GM21367 (cell line): Measurements from ENCODE around the gene GLRX.
"Not testable (repeated sequence)": the region's sequence is repeated elsewhere in the genome, so short reads cannot be mapped to it uniquely, and the experiment has no call there.

Experiments used
- ATAC-seq: cut with Tn5 transposase; IDR thresholded peaks from one replicate; pipeline ENCODE4 v1.9.1; 2021; ENCODE audit not compliant: unreplicated experiment

The GLRX gene

DNA sequence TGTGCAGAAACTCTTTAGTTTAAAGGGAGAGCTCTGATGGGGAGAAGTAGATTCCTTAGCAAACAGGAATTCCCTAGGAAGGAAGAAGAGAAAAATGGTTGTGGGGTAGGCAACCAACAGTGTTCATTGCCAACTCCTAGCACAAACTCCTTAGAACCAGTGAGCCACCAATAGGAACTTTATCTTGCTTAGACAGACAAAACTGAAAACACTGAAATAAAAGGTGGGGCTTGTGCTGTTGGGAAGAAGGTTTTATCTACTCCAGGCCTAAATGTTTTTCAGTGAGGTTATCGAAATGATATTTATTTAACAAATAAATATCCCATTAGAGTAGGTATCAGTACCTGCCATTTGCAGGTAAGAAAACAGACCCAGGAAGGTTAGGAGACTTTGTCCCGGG lies 7.7 kb upstream of the GLRX start:
- no peak for ATAC-seq

DNA sequence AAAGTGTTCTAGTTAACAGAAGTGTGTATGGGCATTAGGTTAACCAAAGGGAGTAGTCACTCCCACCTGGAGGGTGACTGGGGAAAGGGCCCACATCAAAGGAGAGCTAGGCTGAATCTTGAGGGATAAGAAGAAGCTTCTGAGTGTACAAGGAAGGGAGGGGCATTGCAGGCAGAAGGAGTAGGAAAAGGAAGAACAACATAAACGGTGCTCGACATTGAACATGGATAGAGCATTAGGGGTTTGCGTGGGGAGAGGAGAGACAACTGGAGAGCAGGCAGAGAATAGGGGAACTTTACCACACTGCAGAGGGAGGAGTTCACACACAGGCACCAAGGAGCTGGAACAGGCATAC lies 5.3 kb upstream of the GLRX start:
- ATAC-seq, result no peak

DNA sequence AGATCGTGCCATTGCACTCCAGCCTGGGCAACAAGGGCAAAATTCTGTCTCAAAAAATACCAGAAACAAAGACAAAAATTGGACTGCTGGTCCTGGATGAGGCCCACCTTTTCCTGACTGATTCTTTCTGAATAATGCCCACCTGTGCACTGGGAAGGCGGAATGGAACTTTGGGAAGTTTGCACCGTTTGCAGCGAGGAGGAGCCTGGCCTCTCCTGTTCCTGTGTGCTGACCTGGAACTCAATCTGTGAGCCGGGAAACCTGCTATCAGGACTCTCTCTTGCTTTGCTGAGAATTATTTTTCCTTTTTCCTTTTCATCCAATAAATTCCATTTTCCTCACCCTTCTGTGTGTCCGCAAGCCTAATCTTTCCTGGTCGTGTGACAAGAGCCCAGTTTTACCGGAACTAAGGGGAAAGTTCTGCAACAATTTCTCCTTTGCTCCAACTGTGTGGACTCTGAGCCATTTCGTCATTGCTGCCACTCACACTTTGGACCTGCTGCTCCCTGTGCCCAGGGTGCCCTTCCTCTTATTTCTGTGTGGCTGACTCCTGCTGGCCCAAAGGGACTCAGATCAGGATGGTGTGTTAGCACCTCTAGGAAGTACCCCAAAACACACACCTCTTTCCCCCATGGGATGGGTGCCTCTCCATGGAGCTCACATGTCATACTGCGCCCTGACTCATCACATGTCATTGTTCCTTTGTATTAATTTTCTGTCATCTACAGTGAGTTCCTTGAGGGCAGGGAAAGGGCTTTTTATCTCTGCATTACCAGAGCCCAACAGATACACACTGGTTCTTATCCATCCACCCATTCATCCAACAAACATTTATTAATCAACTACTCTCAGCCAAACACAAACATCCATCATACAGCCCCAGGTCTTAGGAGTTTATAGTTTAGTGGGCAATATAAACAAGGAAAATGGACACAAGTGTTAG lies 4.7 kb upstream of the GLRX start:
- ATAC-seq, result no peak

DNA sequence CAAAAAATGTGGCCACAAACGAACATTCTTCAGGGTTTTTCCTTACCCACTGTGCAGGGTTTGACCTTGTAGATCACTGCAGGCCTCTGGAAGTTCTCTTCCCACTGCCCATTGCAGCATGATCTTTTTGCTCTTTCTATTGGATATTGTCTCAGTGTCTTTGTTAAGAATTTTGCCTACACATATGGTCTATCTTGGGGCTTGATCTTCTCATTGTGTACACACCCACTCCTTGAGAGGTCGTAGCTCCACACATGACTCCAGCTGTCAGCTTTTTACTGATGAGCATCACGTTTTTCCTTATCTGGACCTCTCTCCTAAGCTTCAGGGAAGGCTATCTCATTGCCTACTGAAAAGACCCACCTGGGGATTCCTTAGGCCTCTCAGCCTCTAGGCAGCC lies 3.0 kb upstream of the GLRX start:
- ATAC-seq, result no peak

DNA sequence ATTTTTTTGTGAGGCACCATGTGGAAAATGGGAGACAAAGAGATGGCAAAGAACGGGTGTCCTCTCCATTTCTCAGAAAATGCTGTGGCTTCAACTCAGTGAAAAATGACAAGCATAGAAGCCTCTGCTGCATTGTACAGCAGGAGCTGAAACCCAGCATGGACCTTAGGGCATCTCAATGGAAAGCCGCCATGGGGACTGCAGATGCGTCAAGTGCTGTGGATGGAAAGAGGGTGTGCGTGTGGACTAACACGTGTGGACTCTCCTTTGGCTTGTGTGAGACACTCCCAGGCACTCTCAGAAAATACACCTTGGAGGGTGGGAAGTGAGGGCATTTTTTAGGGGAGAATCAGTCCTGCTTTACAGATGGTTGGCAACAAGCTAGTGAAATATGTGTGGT lies 2.2 kb upstream of the GLRX start:
- ATAC-seq, result no peak

DNA sequence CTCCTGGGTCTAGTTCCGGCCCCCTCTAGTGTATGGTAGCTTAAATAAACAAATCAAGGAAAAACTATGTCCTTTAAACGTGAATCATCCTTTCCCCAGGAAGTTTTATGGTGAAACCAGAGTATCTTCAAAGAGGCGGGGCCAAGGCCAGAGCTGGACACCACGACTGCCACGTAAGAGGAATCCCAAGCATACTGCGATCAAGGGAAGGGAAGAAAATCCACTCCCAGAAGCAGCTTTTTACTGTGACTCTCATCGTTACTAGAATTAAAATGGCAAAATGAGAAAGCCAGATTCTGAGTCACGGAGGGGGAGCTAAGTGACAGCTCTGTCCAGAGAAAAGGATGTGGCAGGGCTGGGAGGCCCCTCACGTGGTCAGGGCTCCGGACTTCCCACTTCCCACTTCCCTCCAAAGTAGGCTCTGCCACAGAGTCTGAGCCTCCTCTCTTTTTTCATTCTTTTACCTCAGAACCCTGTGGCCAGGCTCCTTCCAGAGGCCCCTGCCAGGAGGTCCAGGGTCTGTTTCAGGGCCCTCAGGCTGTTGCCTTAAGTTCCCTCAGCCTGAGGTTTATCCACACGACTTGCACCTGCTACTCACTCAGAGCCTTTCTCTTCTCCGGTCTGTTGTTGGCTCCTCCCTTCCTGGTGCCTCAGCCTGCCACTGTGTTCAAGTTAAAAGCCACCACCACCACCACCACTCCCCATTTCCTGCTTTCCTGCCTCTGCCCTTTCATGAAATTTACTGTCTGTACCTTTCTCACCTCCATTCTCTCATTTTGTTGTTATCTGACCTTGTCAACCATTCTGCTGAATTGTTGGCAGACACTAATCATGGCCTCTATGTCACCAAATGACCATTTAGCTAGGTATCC lies 1.4 kb upstream of the GLRX start:
- ATAC-seq, result peak; percentile 39

DNA sequence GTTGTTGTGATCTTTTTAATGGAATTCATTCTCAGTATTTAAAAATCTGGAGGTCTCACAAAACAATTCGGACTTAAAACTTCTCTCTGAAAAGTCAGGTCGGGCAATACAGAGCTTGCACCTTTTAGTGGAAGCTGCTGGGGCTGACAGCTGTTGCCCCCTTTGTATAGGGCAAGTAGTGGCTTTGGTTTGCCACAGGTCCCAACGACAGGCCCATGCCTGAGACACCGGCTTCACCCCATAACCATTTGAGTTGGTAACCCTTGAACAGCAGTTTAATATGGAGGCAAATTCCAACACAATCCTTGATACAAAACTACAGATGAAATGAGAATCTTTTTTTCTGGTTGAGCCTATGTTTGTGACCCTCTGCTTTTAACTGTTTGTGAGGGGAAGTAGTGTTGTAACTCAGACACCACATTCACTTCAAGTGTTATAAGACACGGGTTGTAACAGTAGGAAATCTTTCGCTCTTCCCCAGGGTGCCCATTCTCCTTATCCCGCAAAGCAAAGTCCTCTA lies 752 bp upstream of the GLRX start:
- ATAC-seq, result no peak

DNA sequence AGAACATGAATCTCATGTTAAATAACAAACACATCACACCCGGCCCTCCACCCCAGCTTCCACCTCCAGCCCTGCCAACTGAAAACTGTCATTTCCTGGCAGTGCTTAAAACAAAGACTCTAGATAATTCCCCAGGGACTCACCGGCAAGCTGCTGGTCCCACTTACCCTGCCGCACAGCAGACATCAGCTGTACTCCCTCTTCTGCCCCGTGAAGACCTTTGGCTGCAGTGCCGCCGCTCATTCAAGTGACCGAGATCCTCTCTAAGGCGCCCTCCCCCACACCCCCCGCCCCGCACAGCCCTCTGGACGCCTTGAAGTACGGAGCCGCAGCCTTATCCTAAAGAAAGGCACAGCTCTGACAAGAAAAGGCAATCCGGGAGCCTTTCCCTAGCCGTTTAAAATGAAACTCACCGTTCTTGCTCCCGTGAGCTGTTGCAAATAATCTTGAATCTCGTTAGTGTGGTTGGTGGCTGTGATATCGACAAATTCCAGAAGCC lies 434 bp downstream of the GLRX start:
- ATAC-seq, result peak; percentile 27

DNA sequence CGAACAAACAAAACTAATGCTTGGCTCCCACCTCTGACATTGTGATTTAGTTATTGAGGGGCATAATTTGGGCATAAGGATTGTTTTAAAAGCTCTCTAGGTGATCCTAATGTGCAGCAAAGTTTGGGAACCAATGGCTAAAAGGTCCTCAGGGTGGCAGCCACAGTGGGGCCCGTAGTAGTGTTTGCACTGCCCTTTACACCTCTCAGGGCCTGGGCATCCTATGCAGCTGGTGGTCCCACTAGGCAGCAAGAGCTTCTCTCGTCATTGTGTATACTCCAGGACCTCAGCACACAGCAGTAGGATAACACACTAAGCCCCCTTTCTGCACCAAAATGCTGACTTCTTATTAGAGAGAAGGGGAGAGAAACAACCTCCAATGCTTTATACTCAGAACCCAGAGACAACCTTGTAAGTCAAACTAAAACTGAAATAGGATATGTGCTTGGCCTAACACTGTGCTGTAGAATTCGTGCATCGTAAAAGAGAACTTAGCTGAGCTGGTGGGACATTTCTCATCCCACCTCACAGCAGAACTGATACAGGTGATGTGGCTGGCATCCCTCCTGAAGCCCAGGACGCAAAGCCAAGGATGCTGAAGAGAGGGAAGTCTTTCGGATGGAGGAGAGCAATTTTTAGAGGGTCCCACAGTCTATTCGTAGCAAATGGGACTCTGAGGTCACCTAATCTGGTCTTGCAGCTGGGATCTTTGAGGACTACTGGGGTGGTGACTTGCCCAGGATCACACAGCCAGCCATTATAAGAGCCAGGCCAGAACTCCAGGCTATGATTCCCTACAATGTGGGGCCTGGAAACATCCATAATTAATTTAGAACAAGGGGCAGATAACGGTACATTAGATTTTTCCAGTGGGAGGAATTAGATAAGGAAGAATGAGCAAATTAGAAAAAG lies 1.2 kb downstream of the GLRX start:
- ATAC-seq, result peak; percentile 18

DNA sequence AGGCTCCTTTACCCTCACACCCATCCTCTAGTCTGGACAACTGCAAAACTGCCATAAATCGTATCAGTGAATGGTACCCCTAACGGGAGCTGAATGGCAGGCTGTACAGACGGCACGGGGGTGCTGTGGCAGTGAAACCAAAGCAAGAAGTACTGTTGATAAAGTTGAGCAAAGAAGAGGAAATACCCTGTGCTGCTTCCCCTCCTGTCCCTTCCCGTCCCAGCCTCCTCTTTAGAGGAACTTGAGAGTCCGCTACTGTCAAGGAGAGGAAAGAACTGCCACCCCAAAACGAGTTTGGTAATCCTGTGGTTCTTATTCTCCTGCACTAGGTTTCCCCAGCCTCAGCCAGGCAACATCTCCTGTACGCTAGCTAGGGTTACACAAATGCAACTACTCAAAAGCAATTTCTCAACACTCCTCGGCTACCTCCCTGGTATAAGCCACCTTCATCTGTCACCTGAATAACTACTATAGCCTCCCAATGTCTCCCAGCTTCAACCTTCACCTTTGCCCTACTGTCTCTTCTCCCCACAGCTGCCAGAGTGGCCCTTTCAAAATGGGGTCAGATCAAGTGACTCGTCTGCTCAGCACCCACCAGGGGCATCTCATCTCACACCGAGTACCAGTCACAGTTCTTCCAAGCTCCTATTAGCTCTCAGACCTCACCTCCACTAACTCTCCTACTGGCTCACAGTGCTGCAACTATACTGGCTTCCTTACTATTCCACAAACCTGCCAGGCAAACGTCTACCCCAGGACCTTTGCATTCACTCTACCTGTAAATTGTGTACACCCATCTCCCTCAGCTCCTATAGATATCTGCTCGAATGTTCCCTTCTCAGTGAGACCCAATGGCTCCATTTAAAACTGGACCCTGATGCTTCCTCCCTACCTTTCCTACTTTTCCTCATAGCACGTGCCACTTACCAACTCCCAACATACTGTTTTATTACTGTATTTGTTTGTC lies 4.1 kb downstream of the GLRX start:
- ATAC-seq, result no peak

DNA sequence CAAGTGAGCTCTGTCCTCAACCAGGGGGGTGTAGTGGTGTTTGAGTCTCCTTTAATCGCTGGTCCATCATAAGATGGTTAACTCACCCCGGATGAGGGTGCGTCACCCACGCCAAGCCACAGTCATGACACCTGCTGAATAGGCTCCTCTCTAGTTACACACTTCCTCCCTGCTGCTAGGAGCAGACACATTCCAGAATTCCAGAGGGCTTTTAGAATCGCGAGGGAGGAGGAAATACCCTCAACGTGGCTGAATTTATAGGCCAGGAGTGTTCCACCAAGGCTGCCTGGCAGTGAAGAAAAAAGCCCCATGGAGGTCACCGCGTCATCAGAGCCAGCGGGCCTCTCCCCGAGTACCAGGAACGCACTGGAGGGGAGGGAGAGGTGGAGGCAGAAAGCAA lies 5.1 kb downstream of the GLRX start:
- ATAC-seq, result no peak

DNA sequence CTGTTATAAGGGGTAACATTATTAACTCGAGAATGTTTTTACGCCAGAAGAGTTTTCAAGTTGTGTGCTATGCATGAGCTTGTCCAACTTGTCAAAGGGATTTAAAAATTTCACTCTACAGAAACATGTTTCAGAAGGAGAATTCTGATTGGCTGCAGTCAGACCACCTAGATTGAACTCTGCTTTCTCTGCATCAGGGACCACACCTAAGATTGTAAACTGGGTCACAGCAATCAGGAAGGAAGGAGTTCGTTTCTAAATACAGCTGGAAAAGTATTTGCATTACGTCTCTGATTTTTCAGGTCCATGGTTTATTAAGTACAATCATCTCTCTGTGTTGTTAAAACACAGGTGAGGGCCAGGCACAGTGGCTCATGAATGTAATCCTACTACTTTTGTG lies 5.8 kb downstream of the GLRX start:
- ATAC-seq, result no peak

DNA sequence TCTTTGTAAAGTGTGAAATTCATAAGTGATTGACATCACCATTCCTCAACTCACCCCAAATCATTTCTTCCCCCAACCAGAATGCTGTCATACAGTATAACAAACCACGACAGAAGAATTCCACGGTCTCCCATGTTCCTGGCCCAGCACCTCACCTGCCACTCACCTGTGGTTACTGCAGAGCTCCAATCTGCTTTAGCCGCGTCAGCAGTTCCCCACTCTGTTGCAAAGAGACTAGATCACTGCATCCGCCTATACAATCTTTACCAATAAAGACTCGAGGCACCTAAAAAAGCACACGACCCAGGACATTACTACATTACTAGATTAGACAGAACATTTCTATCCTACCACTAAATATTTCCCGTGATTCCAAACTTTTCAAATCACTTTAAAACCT lies 6.2 kb downstream of the GLRX start:
- no peak for ATAC-seq

DNA sequence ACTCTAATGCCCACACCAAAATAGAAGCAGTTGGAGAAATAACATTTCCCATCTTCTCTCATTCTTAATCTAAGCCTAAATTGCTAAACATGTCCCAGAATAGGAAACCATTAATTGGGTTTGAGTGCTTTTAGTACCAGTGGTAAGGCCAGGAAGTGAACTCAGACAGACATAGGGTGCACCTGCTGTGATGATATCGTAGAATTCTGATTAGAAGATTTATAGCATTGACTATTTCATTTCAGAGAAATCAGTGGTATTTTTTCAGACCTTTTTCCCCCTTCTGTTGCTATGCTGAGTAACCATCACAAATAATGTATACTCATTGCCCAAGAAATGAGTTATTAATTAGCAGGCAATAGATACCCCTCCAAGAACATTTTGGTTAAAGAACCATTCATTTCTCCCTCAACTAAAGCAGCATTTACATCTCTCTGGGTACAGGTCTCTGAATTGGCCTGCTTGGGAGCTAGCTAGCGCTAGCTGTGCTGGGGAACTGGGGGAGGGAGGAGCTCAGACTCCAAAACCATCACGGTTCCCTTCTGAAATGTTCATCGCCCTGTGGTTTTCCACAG lies 7.3 kb downstream of the GLRX start:
- no peak for ATAC-seq

DNA sequence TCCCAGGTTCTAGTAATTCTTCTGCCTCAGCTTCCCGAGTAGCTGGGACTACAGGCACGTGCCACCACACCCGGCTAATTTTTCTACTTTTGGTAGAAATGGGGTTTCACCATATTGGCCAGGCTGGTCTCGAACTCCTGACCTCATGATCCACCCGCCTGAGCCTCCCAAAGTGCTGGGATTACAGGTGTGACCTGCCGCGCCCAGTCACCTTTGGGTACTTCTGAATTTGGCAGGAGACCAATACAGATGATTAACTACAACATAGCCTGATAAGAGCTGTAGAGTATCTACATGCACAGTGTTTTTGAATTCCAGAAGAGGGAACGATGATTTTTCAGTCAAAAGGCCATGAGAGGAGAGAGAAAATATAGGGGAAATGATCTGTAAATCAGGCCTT lies 9.5 kb downstream of the GLRX start:
- ATAC-seq, result not testable (repeated sequence)

DNA sequence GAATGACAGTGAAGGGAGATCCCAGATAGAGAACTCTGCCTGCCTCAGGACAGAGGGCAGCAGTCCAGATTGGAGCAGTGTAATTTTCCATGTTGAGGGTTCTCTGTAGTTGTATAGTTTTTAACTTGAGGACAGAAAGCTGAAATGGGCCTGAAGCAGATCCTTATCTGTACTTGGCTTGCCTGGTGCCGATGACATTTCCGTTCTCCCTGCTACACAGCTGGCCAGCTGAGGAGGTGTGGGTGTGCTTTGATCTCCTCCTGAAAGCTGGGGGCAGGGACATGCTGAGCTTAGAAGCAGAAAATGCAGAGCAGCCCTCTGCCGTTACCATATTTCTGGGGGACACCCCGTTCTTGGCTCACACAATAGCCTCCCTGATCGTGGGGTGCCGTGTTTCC lies 10.5 kb downstream of the GLRX start:
- ATAC-seq, result no peak

DNA sequence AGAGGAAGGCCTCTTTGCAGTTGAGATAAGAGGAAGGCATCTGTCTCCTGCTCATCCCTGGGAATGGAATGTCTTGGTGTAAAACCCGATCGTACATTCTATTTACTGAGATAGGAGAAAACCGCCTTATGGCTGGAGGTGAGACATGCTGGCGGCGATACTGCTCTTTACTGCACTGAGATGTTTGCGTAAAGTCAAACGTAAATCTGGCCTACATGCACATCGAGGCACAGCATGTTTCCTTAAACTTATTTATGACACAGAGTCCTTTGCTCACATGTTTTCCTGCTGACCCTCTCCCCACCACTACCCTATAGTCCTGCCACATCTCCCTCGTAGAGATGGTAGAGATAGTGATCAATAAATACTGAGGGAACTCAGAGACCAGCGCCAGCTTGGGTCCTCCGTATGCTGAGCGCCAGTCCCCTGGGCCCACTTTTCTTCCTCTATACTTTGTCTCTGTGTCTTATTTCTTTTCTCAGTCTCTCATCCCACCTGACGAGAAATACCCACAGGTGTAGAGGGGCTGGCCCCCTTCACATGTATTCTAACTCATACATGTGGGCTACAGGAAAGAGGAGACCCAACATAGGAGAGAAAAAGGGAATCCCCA lies 11.0 kb downstream of the GLRX start:
- not testable (repeated sequence) for ATAC-seq

DNA sequence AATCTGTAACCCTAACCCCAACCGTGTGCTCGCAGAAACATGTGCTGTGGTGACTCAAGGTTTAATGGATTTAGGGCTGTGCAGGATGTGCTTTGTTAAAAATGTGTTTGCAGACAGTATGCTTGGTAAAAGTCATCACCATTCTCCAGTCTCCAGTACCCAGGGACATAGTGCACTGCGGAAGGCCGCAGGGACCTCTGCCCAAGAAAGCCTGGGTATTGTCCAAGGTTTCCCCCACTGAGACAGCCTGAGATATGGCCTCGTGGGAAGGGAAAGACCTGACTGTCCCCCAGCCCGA lies 11.5 kb downstream of the GLRX start:
- ATAC-seq, result not testable (repeated sequence)
